Endothelial cell (in vitro differentiated cells): ENCODE results near the gene FOSL2. TPM values are rescaled to one million over a fixed set of nuclear protein-coding genes. Genes with fewer than 3 reads are reported as not detected.

Experiments used
- DNase-seq: peaks from one replicate; pipeline ENCODE4 v3.0.0; 2021; ENCODE audit warnings: low spot score
- H3K27ac Mint-ChIP-seq: one replicate; pipeline ENCODE4 v1.8.0; 2021; ENCODE audit warnings: mixed read lengths, inconsistent platforms; ENCODE audit not compliant: unreplicated experiment
- H3K27me3 Mint-ChIP-seq: one replicate; pipeline ENCODE4 v1.8.0; 2021; ENCODE audit warnings: mild to moderate bottlenecking, moderate library complexity, mixed read lengths, inconsistent platforms; ENCODE audit not compliant: unreplicated experiment
- H3K36me3 Mint-ChIP-seq: one replicate; pipeline ENCODE4 v1.8.0; 2021; ENCODE audit warnings: mild to moderate bottlenecking, low read depth, mixed read lengths, inconsistent platforms; ENCODE audit not compliant: unreplicated experiment
- H3K4me1 Mint-ChIP-seq: one replicate; pipeline ENCODE4 v1.8.0; 2021; ENCODE audit warnings: mild to moderate bottlenecking, mixed read lengths, inconsistent platforms; ENCODE audit not compliant: unreplicated experiment
- H3K4me3 Mint-ChIP-seq: one replicate; pipeline ENCODE4 v1.8.0; 2021; ENCODE audit warnings: mild to moderate bottlenecking, mixed read lengths, inconsistent platforms; ENCODE audit not compliant: unreplicated experiment
- H3K9me3 Mint-ChIP-seq: one replicate; pipeline ENCODE4 v1.8.0; 2021; ENCODE audit warnings: mixed read lengths, inconsistent platforms; ENCODE audit not compliant: unreplicated experiment
- total RNA-seq: library from RNA; stranded (reverse); fragmentation: NEBNext Ultra II Directional; extraction: Animal tissue kit (Norgen Biotek cat#: 25700); gene quantifications from one replicate; pipeline ENCODE4 v1.2.1, GENCODE V29; 2021; ENCODE audit not compliant: unreplicated experiment
- TF ChIP-seq, protein P1 (sequence below): fragments of 200-600 bp; sonication (generic); IDR thresholded peaks from one replicate; pipeline ENCODE4 v1.5.0; 2021; ENCODE audit warnings: antibody characterized with exemption; ENCODE audit not compliant: unreplicated experiment

FOSL2 gene
- total RNA-seq, 1 donor from 2014 or later: 24.4 TPM

DNA sequence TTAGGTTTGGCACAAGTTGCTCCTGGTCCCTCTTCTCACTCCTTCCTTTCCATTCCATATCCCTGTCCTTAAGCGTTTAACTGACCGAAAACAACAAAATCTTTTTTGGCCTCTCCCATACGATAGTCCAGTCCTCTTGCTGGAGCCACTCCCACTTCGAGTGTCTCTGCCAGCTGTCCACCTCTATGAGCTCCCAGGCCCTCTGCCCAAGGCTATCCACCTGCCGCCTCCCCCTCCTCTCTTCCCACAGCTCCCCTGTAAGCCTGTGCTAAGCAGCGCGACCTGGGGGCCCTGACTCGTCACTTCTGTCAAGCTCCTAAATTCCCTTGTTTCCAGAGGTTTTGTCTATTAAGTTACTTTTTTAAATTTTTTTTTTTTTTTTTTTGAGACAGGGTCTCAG lies 47.0 kb upstream of the FOSL2 start:
- no peak overlapping the region for H3K27ac Mint-ChIP-seq
- no peak for DNase-seq
- H3K4me1 Mint-ChIP-seq: peaks cover 29% of the 10 kb centered on the region
- no peaks in the 10 kb centered on the region for H3K9me3 Mint-ChIP-seq
- no peak overlapping the region for H3K4me3 Mint-ChIP-seq
- TF ChIP-seq, protein P1, sequence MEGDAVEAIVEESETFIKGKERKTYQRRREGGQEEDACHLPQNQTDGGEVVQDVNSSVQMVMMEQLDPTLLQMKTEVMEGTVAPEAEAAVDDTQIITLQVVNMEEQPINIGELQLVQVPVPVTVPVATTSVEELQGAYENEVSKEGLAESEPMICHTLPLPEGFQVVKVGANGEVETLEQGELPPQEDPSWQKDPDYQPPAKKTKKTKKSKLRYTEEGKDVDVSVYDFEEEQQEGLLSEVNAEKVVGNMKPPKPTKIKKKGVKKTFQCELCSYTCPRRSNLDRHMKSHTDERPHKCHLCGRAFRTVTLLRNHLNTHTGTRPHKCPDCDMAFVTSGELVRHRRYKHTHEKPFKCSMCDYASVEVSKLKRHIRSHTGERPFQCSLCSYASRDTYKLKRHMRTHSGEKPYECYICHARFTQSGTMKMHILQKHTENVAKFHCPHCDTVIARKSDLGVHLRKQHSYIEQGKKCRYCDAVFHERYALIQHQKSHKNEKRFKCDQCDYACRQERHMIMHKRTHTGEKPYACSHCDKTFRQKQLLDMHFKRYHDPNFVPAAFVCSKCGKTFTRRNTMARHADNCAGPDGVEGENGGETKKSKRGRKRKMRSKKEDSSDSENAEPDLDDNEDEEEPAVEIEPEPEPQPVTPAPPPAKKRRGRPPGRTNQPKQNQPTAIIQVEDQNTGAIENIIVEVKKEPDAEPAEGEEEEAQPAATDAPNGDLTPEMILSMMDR: no peak
- peaks cover 6% of the 10 kb centered on the region for H3K36me3 Mint-ChIP-seq
- H3K27me3 Mint-ChIP-seq: no peaks in the 10 kb centered on the region

DNA sequence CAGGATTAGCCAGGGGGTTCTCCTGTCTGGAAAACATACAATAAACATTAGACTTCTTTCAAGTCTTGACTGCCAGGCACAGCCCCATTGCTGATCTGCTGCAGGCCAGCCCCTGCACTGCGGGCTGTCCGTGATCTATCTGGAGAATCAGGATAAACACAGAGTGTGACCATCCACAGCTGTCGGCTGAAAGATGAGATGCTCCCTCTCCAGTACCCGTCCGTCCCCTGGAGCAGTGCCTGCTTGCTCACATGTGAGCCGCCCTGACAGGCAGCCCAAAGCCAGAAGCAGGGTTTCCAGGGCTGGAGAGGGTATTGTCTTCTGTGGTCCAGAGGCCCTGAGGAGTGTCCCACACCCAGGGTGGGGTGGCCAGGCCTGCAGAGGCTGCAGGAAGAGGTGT lies 46.1 kb upstream of the FOSL2 start:
- DNase-seq: no peak
- TF ChIP-seq, protein P1: no peak
- H3K4me3 Mint-ChIP-seq: no peak overlapping the region
- no peaks in the 10 kb centered on the region for H3K9me3 Mint-ChIP-seq
- H3K4me1 Mint-ChIP-seq: peaks cover 29% of the 10 kb centered on the region
- H3K27ac Mint-ChIP-seq: no peak overlapping the region
- no peaks in the 10 kb centered on the region for H3K27me3 Mint-ChIP-seq
- peaks cover 6% of the 10 kb centered on the region for H3K36me3 Mint-ChIP-seq

DNA sequence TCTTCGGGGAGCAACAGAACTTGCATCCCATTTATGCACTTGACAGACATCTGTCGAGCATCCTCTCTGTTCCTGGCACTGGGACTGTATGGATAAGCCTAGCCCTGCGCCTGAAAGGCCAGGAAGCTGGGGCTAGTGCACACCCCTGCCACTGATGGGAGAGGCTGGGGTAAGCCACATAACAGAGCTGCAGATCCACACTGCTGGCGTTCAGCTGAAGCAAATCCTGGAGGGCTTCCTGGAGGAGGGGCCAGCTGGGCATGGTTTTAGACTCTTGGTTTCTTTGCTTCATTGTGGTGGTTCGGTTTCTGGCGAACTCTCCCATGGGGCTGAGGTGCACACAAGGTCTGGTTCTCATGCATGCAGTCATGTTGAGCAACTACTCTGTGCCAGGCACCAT lies 45.5 kb upstream of the FOSL2 start:
- Mint-ChIP-seq H3K27me3 (no peaks in the 10 kb centered on the region), H3K4me1 (peaks cover 27% of the 10 kb centered on the region), H3K36me3 (peaks cover 6% of the 10 kb centered on the region), H3K9me3 (no peaks in the 10 kb centered on the region), H3K27ac (no peak overlapping the region), H3K4me3 (no peak overlapping the region)
- DNase-seq: no peak
- TF ChIP-seq, protein P1: no peak

DNA sequence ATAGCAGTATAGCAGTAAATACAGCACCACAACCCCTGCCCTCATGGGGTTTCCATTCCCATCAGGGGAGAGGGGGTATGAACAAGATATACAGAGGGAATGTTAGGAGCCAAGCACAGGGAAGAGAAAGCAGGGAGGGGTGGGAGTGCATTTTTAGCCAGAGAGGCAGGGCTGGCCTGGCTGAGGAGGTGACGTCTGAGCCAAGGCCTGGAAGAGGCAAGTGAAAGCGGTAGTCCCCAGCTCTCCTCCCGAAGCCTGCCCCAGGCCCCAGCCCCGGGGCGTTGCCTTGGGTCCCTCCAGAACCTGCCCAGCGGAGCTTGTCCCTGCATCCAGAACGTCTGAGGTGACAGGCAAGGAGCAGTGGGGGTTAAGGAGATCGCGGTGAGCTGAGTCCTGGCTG lies 45.1 kb upstream of the FOSL2 start:
- no peak overlapping the region for H3K4me3 Mint-ChIP-seq
- H3K36me3 Mint-ChIP-seq: peaks cover 6% of the 10 kb centered on the region
- H3K4me1 Mint-ChIP-seq: peaks cover 23% of the 10 kb centered on the region
- no peak overlapping the region for H3K27ac Mint-ChIP-seq
- no peaks in the 10 kb centered on the region for H3K27me3 Mint-ChIP-seq
- no peak for DNase-seq
- H3K9me3 Mint-ChIP-seq: no peaks in the 10 kb centered on the region
- TF ChIP-seq, protein P1: no peak

DNA sequence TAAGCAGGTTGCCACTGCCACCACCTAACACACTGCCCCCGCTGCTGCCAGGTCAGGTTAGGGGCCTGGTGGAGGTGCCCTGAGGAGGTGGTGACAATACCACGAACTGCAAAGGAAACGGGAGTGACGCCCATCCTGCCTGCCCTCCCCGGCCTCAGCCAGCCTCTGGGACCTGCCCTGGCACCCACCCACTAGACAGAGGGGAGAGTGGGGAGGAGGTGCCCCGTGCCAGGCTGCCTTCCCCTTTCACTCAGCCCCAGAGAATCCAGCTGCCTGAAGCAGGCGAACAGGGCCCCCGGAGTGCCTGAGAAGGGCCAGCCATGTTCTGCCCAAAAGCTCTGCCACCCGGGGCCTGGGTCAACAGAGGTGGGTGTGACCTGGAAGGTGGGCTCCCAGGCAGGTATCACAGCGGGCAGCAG lies 44.5 kb upstream of the FOSL2 start:
- H3K36me3 Mint-ChIP-seq: peaks cover 6% of the 10 kb centered on the region
- H3K27me3 Mint-ChIP-seq: no peaks in the 10 kb centered on the region
- H3K27ac Mint-ChIP-seq: no peak overlapping the region
- no peak overlapping the region for H3K4me3 Mint-ChIP-seq
- H3K4me1 Mint-ChIP-seq: peaks cover 18% of the 10 kb centered on the region
- no peaks in the 10 kb centered on the region for H3K9me3 Mint-ChIP-seq
- no peak for DNase-seq
- TF ChIP-seq, protein P1: no peak
